ENCODE data around the gene HS6ST2. TPM values are rescaled to one million over a fixed set of nuclear protein-coding genes. Genes with fewer than 3 reads are reported as not detected.

Gene HS6ST2
- total and polyA plus RNA-seq, 2 experiments from 2014 or later: not detected

DNA sequence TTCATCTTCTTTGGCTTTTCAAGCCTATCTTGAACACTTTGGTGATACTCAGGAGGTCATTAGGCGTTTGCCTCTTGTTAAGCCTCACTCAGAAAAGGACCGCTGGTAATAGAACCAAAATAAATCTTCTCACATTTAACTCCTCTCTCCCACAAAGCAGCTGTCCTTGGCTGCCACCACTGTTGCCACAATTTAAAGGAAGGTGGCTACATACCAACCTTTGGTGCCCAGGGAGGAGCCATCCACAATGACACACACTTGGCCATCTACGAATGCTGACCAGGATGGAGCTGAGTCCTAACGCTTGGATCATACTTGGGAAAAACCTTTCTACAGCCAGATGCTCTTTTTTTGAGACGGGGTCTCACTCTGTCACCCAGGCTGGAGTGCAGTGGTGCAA is 210.2 kb downstream of the HS6ST2 start:
- Histone ChIP-seq H3F3A (ENCODE audit: insufficient read depth) (no peaks in the 10 kb centered on the region), H3K79me2 (ENCODE audit: insufficient read depth) (no peaks in the 10 kb centered on the region), H3K9me2 (ENCODE audit: insufficient read depth) (no peaks in the 10 kb centered on the region), H3K9ac (no peak overlapping the region), H3K4me2 (ENCODE audit: unreplicated experiment) (no peak overlapping the region), H3K27ac (no peak overlapping the region), H3K4me3 (no peak overlapping the region), H3K4me1 (ENCODE audit: insufficient read depth) (no peaks in the 10 kb centered on the region), H3K36me3 (ENCODE audit: low read depth) (no peaks in the 10 kb centered on the region), H3K27me3 (replicated peaks; ENCODE audit: insufficient read depth) (no peaks in the 10 kb centered on the region), H4K20me1 (ENCODE audit: insufficient read depth) (no peaks in the 10 kb centered on the region), H2AFZ (no peak overlapping the region), H3K9me3 (ENCODE audit: low read depth) (no peaks in the 10 kb centered on the region)
- in situ Hi-C loops (cut with MboI): no loop called here
- WGBS, 2 experiments (ENCODE audit: low coverage in 1 of 2, low lambda C conversion rate in 2 of 2, missing lambda C conversion rate in 2 of 2): 54 to 58% methylated on average over 5 of the region's 5 CpGs
- TF ChIP-seq EZH2 (IDR thresholded peaks at IDR 0.05; ENCODE audit: insufficient read depth, poor library complexity, severe bottlenecking): no peak
- TF ChIP-seq EZH2phosphoT487 (IDR thresholded peaks at IDR 0.05; ENCODE audit: insufficient read depth, low read depth): no peak
- no peak for DNase-seq

DNA sequence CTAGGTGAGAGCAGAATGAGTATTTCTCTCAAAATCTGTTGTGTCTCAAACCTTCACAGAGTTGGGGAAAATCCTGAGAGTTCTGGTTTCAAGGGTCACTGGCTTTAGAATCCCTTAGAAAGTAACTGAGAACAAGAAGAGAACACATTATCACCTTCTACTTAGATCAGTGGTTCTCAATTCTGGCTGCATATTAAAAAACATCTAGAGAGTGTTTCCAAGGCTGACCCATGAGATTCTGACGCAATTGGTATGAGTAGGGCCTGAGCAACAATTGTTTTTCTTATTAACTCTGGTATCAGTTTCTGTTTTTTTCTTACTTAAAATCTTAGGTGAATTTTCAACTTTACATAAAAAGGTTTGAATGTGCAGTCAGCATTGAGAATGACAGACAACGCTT is 212.8 kb downstream of the HS6ST2 start:
- H3F3A ChIP-seq (ENCODE audit: insufficient read depth): no peaks in the 10 kb centered on the region
- no peaks in the 10 kb centered on the region for H3K36me3 ChIP-seq (ENCODE audit: low read depth)
- H3K27me3 ChIP-seq (replicated peaks; ENCODE audit: insufficient read depth): no peaks in the 10 kb centered on the region
- no peak overlapping the region for H2AFZ ChIP-seq
- H3K9ac ChIP-seq: no peak overlapping the region
- WGBS, 2 experiments (ENCODE audit: low coverage in 1 of 2, low lambda C conversion rate in 2 of 2, missing lambda C conversion rate in 2 of 2): 0 to 9% methylated on average over 1 to 2 of the region's 2 CpGs
- no peaks in the 10 kb centered on the region for H3K9me2 ChIP-seq (ENCODE audit: insufficient read depth)
- no peak for TF ChIP-seq EZH2phosphoT487 (IDR thresholded peaks at IDR 0.05; ENCODE audit: insufficient read depth, low read depth)
- TF ChIP-seq EZH2 (IDR thresholded peaks at IDR 0.05; ENCODE audit: insufficient read depth, poor library complexity, severe bottlenecking): no peak
- no peak for DNase-seq
- H3K27ac ChIP-seq: no peak overlapping the region
- H4K20me1 ChIP-seq (ENCODE audit: insufficient read depth): no peaks in the 10 kb centered on the region
- no peaks in the 10 kb centered on the region for H3K79me2 ChIP-seq (ENCODE audit: insufficient read depth)
- H3K4me1 ChIP-seq (ENCODE audit: insufficient read depth): no peaks in the 10 kb centered on the region
- no peak overlapping the region for H3K4me3 ChIP-seq
- H3K4me2 ChIP-seq (ENCODE audit: unreplicated experiment): no peak overlapping the region
- in situ Hi-C loops (cut with MboI): no loop called here
- no peaks in the 10 kb centered on the region for H3K9me3 ChIP-seq (ENCODE audit: low read depth)

DNA sequence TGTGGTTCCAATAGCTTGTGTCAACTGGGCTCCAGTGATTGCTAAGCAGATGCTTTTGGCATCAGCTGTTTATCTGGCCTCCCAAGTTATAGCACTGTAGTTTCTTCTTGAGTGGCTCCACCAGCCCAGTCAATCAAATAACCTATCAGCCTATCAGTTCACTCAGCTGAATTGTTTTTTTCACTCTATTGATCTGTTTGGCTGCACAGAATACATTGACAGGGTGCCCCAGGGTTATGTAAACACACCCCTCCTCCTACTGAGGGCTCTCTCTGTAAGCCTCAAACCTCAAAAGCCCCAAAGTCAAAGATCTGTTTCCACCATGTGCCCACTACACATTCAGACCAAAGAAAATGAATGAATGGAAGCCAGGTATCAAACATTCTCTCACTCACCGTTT is 214.0 kb downstream of the HS6ST2 start:
- H3K4me2 ChIP-seq (ENCODE audit: unreplicated experiment): no peak overlapping the region
- H3K27ac ChIP-seq: no peak overlapping the region
- TF ChIP-seq EZH2phosphoT487 (IDR thresholded peaks at IDR 0.05; ENCODE audit: insufficient read depth, low read depth) (no peak), EZH2 (IDR thresholded peaks at IDR 0.05; ENCODE audit: insufficient read depth, poor library complexity, severe bottlenecking) (no peak)
- no peaks in the 10 kb centered on the region for H3K79me2 ChIP-seq (ENCODE audit: insufficient read depth)
- H3K36me3 ChIP-seq (ENCODE audit: low read depth): no peaks in the 10 kb centered on the region
- no peak overlapping the region for H2AFZ ChIP-seq
- in situ Hi-C loops (cut with MboI): no loop called here
- no peaks in the 10 kb centered on the region for H3K27me3 ChIP-seq (replicated peaks; ENCODE audit: insufficient read depth)
- no peak overlapping the region for H3K4me3 ChIP-seq
- H3F3A ChIP-seq (ENCODE audit: insufficient read depth): no peaks in the 10 kb centered on the region
- DNase-seq: no peak
- no peaks in the 10 kb centered on the region for H4K20me1 ChIP-seq (ENCODE audit: insufficient read depth)
- WGBS, 2 experiments (ENCODE audit: low coverage in 1 of 2, low lambda C conversion rate in 2 of 2, missing lambda C conversion rate in 2 of 2): 0% methylated on average over 1 of the region's 1 CpG; no CpG with 5 or more reads in 1 of the 2 experiments
- H3K9me2 ChIP-seq (ENCODE audit: insufficient read depth): no peaks in the 10 kb centered on the region
- no peaks in the 10 kb centered on the region for H3K4me1 ChIP-seq (ENCODE audit: insufficient read depth)
- no peak overlapping the region for H3K9ac ChIP-seq
- no peaks in the 10 kb centered on the region for H3K9me3 ChIP-seq (ENCODE audit: low read depth)

DNA sequence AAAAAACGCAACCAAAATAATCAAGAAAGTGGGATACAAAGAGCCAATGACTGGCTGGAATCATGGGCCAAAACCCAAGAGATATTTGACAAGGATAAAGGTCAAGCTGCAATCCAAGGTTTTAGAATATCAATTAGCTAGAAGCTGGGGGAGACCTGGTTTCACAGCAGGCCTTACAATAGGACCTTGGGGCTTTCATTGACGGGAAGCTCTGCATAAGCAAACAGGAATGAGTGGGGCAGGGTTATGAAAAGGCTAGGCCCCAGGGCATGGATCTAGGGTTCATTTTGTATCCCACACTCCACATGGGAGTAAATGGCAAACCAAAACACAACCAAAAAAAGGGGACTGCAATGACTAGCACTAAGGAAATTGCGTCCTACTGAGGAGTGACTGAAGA is 215.3 kb downstream of the HS6ST2 start:
- Histone ChIP-seq H2AFZ (no peak overlapping the region), H3K9me3 (ENCODE audit: low read depth) (no peaks in the 10 kb centered on the region), H3K4me2 (ENCODE audit: unreplicated experiment) (no peak overlapping the region), H3K79me2 (ENCODE audit: insufficient read depth) (no peaks in the 10 kb centered on the region), H3K4me1 (ENCODE audit: insufficient read depth) (no peaks in the 10 kb centered on the region), H3K36me3 (ENCODE audit: low read depth) (no peaks in the 10 kb centered on the region), H3K4me3 (no peak overlapping the region), H3K27ac (no peak overlapping the region), H3K9me2 (ENCODE audit: insufficient read depth) (no peaks in the 10 kb centered on the region), H3K27me3 (replicated peaks; ENCODE audit: insufficient read depth) (no peaks in the 10 kb centered on the region), H3K9ac (no peak overlapping the region), H4K20me1 (ENCODE audit: insufficient read depth) (no peaks in the 10 kb centered on the region), H3F3A (ENCODE audit: insufficient read depth) (no peaks in the 10 kb centered on the region)
- no peak for DNase-seq
- in situ Hi-C loops (cut with MboI): no loop called here
- no peak for TF ChIP-seq EZH2 (IDR thresholded peaks at IDR 0.05; ENCODE audit: insufficient read depth, poor library complexity, severe bottlenecking)
- no peak for TF ChIP-seq EZH2phosphoT487 (IDR thresholded peaks at IDR 0.05; ENCODE audit: insufficient read depth, low read depth)
- 67 to 72% methylated on average over 3 of the region's 3 CpGs for WGBS, 2 experiments (ENCODE audit: low coverage in 1 of 2, low lambda C conversion rate in 2 of 2, missing lambda C conversion rate in 2 of 2)

DNA sequence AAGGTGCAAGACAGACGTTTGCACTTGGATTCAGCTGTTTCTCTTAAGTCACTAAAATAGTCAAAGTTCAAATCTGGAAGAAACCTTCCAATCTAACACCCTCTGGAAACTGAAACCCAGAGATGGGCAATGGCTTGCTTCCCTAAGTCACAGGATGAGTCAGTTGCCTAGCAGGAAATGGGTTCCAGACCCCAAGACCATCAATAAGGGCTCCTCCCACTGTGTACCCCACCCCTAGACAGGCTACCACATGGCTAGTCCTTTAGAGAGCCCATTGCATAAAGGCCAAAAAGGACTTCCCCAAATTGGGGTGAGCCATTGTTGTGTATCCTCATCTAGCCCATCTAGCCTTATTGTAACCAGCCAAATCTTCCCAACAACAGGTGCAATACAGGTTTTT is 216.2 kb downstream of the HS6ST2 start:
- H3K9ac ChIP-seq: no peak overlapping the region
- 13% methylated on average over 1 of the region's 1 CpG; no CpG with 5 or more reads in 1 of the 2 experiments for WGBS, 2 experiments (ENCODE audit: low coverage in 1 of 2, low lambda C conversion rate in 2 of 2, missing lambda C conversion rate in 2 of 2)
- no peaks in the 10 kb centered on the region for H3K4me1 ChIP-seq (ENCODE audit: insufficient read depth)
- H3K79me2 ChIP-seq (ENCODE audit: insufficient read depth): no peaks in the 10 kb centered on the region
- TF ChIP-seq EZH2phosphoT487 (IDR thresholded peaks at IDR 0.05; ENCODE audit: insufficient read depth, low read depth): no peak
- TF ChIP-seq EZH2 (IDR thresholded peaks at IDR 0.05; ENCODE audit: insufficient read depth, poor library complexity, severe bottlenecking): no peak
- no peak overlapping the region for H3K4me3 ChIP-seq
- no peaks in the 10 kb centered on the region for H3F3A ChIP-seq (ENCODE audit: insufficient read depth)
- no peak overlapping the region for H3K4me2 ChIP-seq (ENCODE audit: unreplicated experiment)
- no peaks in the 10 kb centered on the region for H3K9me3 ChIP-seq (ENCODE audit: low read depth)
- no peaks in the 10 kb centered on the region for H3K27me3 ChIP-seq (replicated peaks; ENCODE audit: insufficient read depth)
- DNase-seq: no peak
- no peaks in the 10 kb centered on the region for H3K36me3 ChIP-seq (ENCODE audit: low read depth)
- in situ Hi-C loops (cut with MboI): no loop called here
- H3K27ac ChIP-seq: no peak overlapping the region
- H3K9me2 ChIP-seq (ENCODE audit: insufficient read depth): no peaks in the 10 kb centered on the region
- H2AFZ ChIP-seq: no peak overlapping the region
- no peaks in the 10 kb centered on the region for H4K20me1 ChIP-seq (ENCODE audit: insufficient read depth)
